MM.1S (cell line): ENCODE results near the gene STK32B.

Experiments
- CTCF ChIP-seq: fragments of 300-600 bp; sonication (generic); IDR thresholded peaks from 2 replicates; pipeline ENCODE4 v1.5.1; 2016; ENCODE audit warnings: antibody characterized with exemption, low read length, mixed read lengths
- EZH2 ChIP-seq: fragments of 300-600 bp; sonication (generic); optimal IDR thresholded peaks from 2 replicates; pipeline ENCODE3; 2017; ENCODE audit warnings: low read depth, mild to moderate bottlenecking, antibody characterized with exemption, low read length, mixed read lengths
- EZH2phosphoT487 ChIP-seq: fragments of 300-600 bp; sonication (generic); IDR thresholded peaks from 2 replicates; pipeline ENCODE4 v1.6.1; 2018; ENCODE audit warnings: antibody characterized with exemption, low read length

GRCh38 chr4:5372198-5372597 is 320.9 kb downstream of the STK32B start:
- TF ChIP-seq CTCF (no peak), EZH2phosphoT487 (no peak), EZH2 (no peak)
